ENCODE measurements around the gene NBAS. TPM values are rescaled to one million over a fixed set of nuclear protein-coding genes. Genes with fewer than 3 reads are reported as not detected.

NBAS gene
- polyA plus RNA-seq, 1 donor from 2014 or later, result 31.9 TPM

GRCh38 chr2:15271276-15271675 is 289.9 kb downstream of the NBAS start:
- Histone ChIP-seq H2AFZ (ENCODE audit: low read depth, low read length) (no peak overlapping the region), H3K4me3 (ENCODE audit: low read length) (no peak overlapping the region), H3K27ac (ENCODE audit: low read length) (no peak overlapping the region), H3K79me2 (replicated peaks; ENCODE audit: insufficient read depth, low read length) (no peaks in the 10 kb centered on the region), H4K20me1 (ENCODE audit: insufficient read depth) (no peaks in the 10 kb centered on the region), H3K4me2 (ENCODE audit: low read length) (no peak overlapping the region), H3F3A (ENCODE audit: insufficient read depth, low read length, poor library complexity, severe bottlenecking) (peaks cover under 1% of the 10 kb centered on the region), H3K9me2 (ENCODE audit: insufficient read depth, low read length) (no peaks in the 10 kb centered on the region), H3K36me3 (ENCODE audit: insufficient read depth, low read length) (peaks cover 6% of the 10 kb centered on the region), H3K9ac (ENCODE audit: low read length) (no peak overlapping the region), H3K27me3 (ENCODE audit: insufficient read depth, low read depth, low read length) (no peaks in the 10 kb centered on the region), H3K9me3 (ENCODE audit: low read length) (no peaks in the 10 kb centered on the region)
- TF ChIP-seq TAF1 (IDR thresholded peaks at IDR 0.05; ENCODE audit: low read depth) (no peak), EP300 (conservative IDR thresholded peaks at IDR 0.05; ENCODE audit: poor library complexity, severe bottlenecking) (no peak), REST (IDR thresholded peaks at IDR 0.05; ENCODE audit: borderline replicate concordance) (no peak), RAD21 (conservative IDR thresholded peaks at IDR 0.05) (no peak), SMC3 (conservative IDR thresholded peaks at IDR 0.05; ENCODE audit: poor library complexity) (no peak), POLR2AphosphoS5 (IDR thresholded peaks at IDR 0.05) (no peak), EZH2 (IDR thresholded peaks at IDR 0.05; ENCODE audit: borderline replicate concordance, insufficient read depth, low read length, poor library complexity, severe bottlenecking) (no peak), MXI1 (conservative IDR thresholded peaks at IDR 0.05; ENCODE audit: poor library complexity, severe bottlenecking) (no peak)
- TF ChIP-seq, protein P1, sequence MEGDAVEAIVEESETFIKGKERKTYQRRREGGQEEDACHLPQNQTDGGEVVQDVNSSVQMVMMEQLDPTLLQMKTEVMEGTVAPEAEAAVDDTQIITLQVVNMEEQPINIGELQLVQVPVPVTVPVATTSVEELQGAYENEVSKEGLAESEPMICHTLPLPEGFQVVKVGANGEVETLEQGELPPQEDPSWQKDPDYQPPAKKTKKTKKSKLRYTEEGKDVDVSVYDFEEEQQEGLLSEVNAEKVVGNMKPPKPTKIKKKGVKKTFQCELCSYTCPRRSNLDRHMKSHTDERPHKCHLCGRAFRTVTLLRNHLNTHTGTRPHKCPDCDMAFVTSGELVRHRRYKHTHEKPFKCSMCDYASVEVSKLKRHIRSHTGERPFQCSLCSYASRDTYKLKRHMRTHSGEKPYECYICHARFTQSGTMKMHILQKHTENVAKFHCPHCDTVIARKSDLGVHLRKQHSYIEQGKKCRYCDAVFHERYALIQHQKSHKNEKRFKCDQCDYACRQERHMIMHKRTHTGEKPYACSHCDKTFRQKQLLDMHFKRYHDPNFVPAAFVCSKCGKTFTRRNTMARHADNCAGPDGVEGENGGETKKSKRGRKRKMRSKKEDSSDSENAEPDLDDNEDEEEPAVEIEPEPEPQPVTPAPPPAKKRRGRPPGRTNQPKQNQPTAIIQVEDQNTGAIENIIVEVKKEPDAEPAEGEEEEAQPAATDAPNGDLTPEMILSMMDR (IDR thresholded peaks at IDR 0.05; ENCODE audit: poor library complexity, severe bottlenecking), result no peak

DNA sequence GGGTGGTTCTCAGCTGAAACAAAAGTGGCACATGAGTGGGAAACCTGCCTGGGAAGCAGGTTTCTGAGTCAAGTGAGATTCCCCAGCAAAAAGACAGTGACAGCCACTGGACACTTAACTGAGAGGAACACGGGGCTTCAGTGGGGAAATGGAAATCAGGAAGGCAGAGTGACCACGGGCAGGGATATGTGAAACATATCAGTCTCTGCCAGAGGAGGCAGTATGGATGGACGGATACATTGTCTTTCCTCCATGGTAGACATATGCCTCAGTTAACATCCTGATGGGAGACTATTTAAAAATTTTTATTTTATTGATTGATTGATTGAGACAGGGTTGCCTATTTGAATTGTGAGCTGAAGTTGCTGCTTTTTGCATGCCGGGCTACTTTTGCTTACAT is 292.1 kb downstream of the NBAS start:
- H3K27ac ChIP-seq (ENCODE audit: low read length), result no peak overlapping the region
- no peak overlapping the region for H3K4me3 ChIP-seq (ENCODE audit: low read length)
- H3F3A ChIP-seq (ENCODE audit: insufficient read depth, low read length, poor library complexity, severe bottlenecking), result no peaks in the 10 kb centered on the region
- H3K27me3 ChIP-seq (ENCODE audit: insufficient read depth, low read depth, low read length), result no peaks in the 10 kb centered on the region
- no peaks in the 10 kb centered on the region for H3K9me3 ChIP-seq (ENCODE audit: low read length)
- no peak overlapping the region for H3K9ac ChIP-seq (ENCODE audit: low read length)
- TF ChIP-seq POLR2AphosphoS5 (IDR thresholded peaks at IDR 0.05) (no peak), TAF1 (IDR thresholded peaks at IDR 0.05; ENCODE audit: low read depth) (no peak), MXI1 (conservative IDR thresholded peaks at IDR 0.05; ENCODE audit: poor library complexity, severe bottlenecking) (no peak), EZH2 (IDR thresholded peaks at IDR 0.05; ENCODE audit: borderline replicate concordance, insufficient read depth, low read length, poor library complexity, severe bottlenecking) (no peak), REST (IDR thresholded peaks at IDR 0.05; ENCODE audit: borderline replicate concordance) (no peak), EP300 (conservative IDR thresholded peaks at IDR 0.05; ENCODE audit: poor library complexity, severe bottlenecking) (no peak)
- TF ChIP-seq, protein P1 (IDR thresholded peaks at IDR 0.05; ENCODE audit: poor library complexity, severe bottlenecking), result no peak
- H3K36me3 ChIP-seq (ENCODE audit: insufficient read depth, low read length), result no peaks in the 10 kb centered on the region
- H2AFZ ChIP-seq (ENCODE audit: low read depth, low read length), result no peak overlapping the region
- no peaks in the 10 kb centered on the region for H3K79me2 ChIP-seq (replicated peaks; ENCODE audit: insufficient read depth, low read length)
- H3K4me2 ChIP-seq (ENCODE audit: low read length), result no peak overlapping the region
- no peaks in the 10 kb centered on the region for H3K9me2 ChIP-seq (ENCODE audit: insufficient read depth, low read length)
- no peaks in the 10 kb centered on the region for H4K20me1 ChIP-seq (ENCODE audit: insufficient read depth)

Measured in neural cell (in vitro differentiated cells).